OCI-LY3 (cell line): ENCODE measurements around the gene TBC1D16.
A peak's percentile ranks its signal among the peaks of the same experiment; 100 is the strongest.

Experiments
- H2AFZ ChIP-seq: fragments of 200-600, 300-600 bp; shearing (Covaris generic); 2 replicates; pipeline ENCODE4 v1.6.0; 2014; ENCODE audit warnings: antibody characterized with exemption, low read depth, low read length
- H3K27ac ChIP-seq: fragments of 200-600, 300-600 bp; sonication (generic); 2 replicates; pipeline ENCODE4 v1.5.1; 2014; ENCODE audit warnings: mild to moderate bottlenecking, low read length, moderate library complexity, mixed read lengths
- H3K27me3 ChIP-seq: fragments of 200-600, 300-600 bp; sonication (generic); 2 replicates; pipeline ENCODE4 v1.6.1; 2014; ENCODE audit warnings: low read depth, low read length, mixed read lengths
- H3K36me3 ChIP-seq: fragments of 200-600, 300-600 bp; sonication (generic); replicated peaks from 2 replicates; pipeline ENCODE3; 2014; ENCODE audit warnings: low read depth, low read length, mixed read lengths
- H3K4me1 ChIP-seq: fragments of 300-600, 200-600 bp; sonication (generic); 2 replicates; pipeline ENCODE4 v1.6.1; 2014; ENCODE audit warnings: low read length, mixed read lengths
- H3K4me2 ChIP-seq: fragments of 200-600, 300-600 bp; sonication (generic); 2 replicates; pipeline ENCODE4 v1.6.1; 2014; ENCODE audit warnings: low read length, mixed read lengths
- H3K4me3 ChIP-seq: fragments of 300-600, 200-600 bp; sonication (generic); 2 replicates; pipeline ENCODE4 v1.5.1; 2014; ENCODE audit warnings: antibody characterized with exemption, mild to moderate bottlenecking, low read length, moderate library complexity
- H3K79me2 ChIP-seq: fragments of 300-600, 200-600 bp; shearing (Covaris generic); 2 replicates; pipeline ENCODE4 v1.6.1; 2014; ENCODE audit warnings: mild to moderate bottlenecking, low read length, mixed read lengths
- H3K9ac ChIP-seq: fragments of 300-600, 200-600 bp; shearing (Covaris generic); 2 replicates; pipeline ENCODE4 v1.6.0; 2014; ENCODE audit warnings: mild to moderate bottlenecking, low read length, moderate library complexity
- H3K9me3 ChIP-seq: fragments of 200-600, 300-600 bp; shearing (Covaris generic); 2 replicates; pipeline ENCODE4 v1.6.1; 2014; ENCODE audit warnings: low read length, mixed read lengths; ENCODE audit not compliant: insufficient read depth
- H4K20me1 ChIP-seq: fragments of 200-600, 300-600 bp; sonication (generic); 2 replicates; pipeline ENCODE4 v1.6.1; 2016; ENCODE audit warnings: low read length, mixed read lengths; ENCODE audit not compliant: insufficient read depth
- CTCF ChIP-seq: fragments of 200-600, 300-600 bp; sonication (generic); IDR thresholded peaks from 2 replicates; pipeline ENCODE4 v1.5.1; 2014; ENCODE audit warnings: antibody characterized with exemption, low read length, low read depth
- EZH2phosphoT487 ChIP-seq: fragments of 200-600 bp; shearing (Covaris generic); IDR thresholded peaks from 2 replicates; pipeline ENCODE4 v1.6.1; 2018; ENCODE audit warnings: antibody characterized with exemption, mixed run types, low read depth

The TBC1D16 gene

DNA sequence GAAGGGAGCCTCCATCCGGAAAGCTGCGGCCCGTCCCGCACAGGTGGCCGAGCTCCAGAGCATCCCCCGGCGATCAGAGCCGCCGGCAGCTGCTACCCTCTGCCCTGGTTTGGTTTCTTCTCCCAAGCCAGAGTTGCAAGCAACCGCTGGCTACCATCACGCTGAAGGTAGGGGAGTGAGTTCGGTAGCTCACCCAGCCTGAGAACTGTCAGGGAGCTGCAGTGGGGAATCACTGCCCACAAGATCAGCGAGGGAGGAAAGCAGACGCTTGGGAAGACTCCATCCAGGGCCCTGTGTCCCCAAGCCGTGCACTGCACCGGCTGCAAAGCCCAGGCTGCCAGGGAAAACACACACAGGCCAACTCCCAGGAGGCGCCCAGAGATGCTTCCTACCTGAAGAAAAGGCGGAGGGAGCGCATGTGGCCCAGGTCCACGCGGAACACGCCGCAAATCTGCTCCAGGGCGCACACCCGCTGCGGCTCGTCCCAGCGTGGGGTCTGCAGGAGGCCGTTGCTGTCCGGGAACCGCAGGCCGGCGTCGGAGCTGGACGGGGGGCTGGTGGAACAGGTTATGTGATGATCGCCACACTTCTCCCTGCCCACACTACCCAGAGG, 83.3 kb downstream of the TBC1D16 start:
- no peaks in the 10 kb centered on the region for H3K27me3 ChIP-seq
- H3K79me2 ChIP-seq, result no peaks in the 10 kb centered on the region
- H3K4me3 ChIP-seq, result no peak overlapping the region
- no peak for TF ChIP-seq EZH2phosphoT487
- no peak for TF ChIP-seq CTCF
- no peak overlapping the region for H3K9ac ChIP-seq
- no peaks in the 10 kb centered on the region for H3K9me3 ChIP-seq
- H4K20me1 ChIP-seq, result no peaks in the 10 kb centered on the region
- no peaks in the 10 kb centered on the region for H3K4me1 ChIP-seq
- H2AFZ ChIP-seq, result no peak overlapping the region
- no peak overlapping the region for H3K27ac ChIP-seq
- no peaks in the 10 kb centered on the region for H3K36me3 ChIP-seq
- H3K4me2 ChIP-seq, result no peak overlapping the region

DNA sequence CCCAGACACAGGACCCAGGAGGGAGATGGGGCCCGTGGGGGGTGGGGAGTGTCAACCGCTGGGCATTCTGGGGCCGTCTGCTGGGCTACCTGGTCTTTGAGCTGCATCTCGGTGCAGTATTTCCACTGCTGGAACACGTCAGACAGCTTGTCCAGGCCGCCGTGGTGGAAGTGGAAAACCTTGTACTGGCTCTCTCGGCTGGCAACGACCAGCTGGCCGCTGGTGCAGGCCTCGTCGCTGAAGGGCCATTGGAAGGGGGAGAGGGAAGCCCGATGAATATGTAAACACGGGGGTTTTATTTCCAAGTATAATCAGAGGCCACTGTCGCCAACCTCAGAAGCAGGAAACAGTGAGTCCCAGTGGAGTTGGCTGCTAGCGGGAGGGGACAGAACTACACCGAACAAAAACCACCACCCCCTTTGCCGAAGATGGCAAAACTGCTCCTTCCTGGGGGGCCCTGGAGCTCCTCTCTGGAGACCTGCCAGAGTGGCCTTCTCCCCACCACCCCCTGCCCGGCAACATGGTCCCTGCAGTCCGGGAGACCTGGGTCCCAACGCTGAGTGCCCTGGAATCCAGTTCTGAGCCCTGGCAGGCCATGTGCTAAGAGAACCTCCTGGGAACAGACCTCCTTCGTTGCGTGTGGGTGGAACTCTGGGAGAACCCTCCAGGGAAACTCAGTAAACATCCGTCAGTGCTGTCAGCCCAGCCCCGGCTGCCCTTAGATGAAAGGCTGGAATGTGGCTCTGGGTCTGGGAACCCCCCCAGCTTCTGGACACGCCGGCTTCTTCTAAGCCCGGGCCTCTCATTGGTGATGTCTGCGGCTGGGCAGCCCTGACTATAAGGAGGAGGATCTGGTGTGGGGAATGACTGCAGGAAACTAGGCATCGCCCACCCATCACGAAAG, 84.1 kb downstream of the TBC1D16 start:
- no peak overlapping the region for H3K9ac ChIP-seq
- H3K9me3 ChIP-seq, result no peaks in the 10 kb centered on the region
- no peak overlapping the region for H3K4me3 ChIP-seq

GRCh38 chr17:79950751-79951150, 84.9 kb downstream of the TBC1D16 start:
- Histone ChIP-seq H2AFZ (no peak overlapping the region), H3K9me3 (no peaks in the 10 kb centered on the region), H4K20me1 (no peaks in the 10 kb centered on the region), H3K27ac (no peak overlapping the region), H3K9ac (no peak overlapping the region), H3K4me2 (no peak overlapping the region), H3K36me3 (no peaks in the 10 kb centered on the region), H3K79me2 (no peaks in the 10 kb centered on the region), H3K4me3 (no peak overlapping the region), H3K4me1 (no peaks in the 10 kb centered on the region), H3K27me3 (no peaks in the 10 kb centered on the region)
- TF ChIP-seq CTCF, result no peak
- no peak for TF ChIP-seq EZH2phosphoT487

More for the DNA sequence above, 84.1 kb downstream of the TBC1D16 start:
- Histone ChIP-seq H3K4me2 (peak overlapping the region; percentile 13; the same call in 1 of the 2 replicates), H4K20me1 (no peaks in the 10 kb centered on the region), H3K79me2 (no peaks in the 10 kb centered on the region), H3K27me3 (no peaks in the 10 kb centered on the region), H3K4me1 (no peaks in the 10 kb centered on the region), H3K27ac (no peak overlapping the region), H3K36me3 (no peaks in the 10 kb centered on the region), H2AFZ (no peak overlapping the region)
- TF ChIP-seq CTCF (no peak), EZH2phosphoT487 (no peak)

- H3K4me1 ChIP-seq, result no peaks in the 10 kb centered on the region
- no peaks in the 10 kb centered on the region for H3K79me2 ChIP-seq
- H3K27me3 ChIP-seq, result no peaks in the 10 kb centered on the region
- no peak overlapping the region for H3K9ac ChIP-seq
- no peak overlapping the region for H2AFZ ChIP-seq
- TF ChIP-seq CTCF (no peak), EZH2phosphoT487 (no peak)
- H3K36me3 ChIP-seq, result no peaks in the 10 kb centered on the region
- no peak overlapping the region for H3K27ac ChIP-seq
- no peaks in the 10 kb centered on the region for H4K20me1 ChIP-seq
- no peak overlapping the region for H3K4me3 ChIP-seq
- H3K4me2 ChIP-seq, result no peak overlapping the region
- no peaks in the 10 kb centered on the region for H3K9me3 ChIP-seq
Observed at GRCh38 chr17:79950306-79950705, 85.4 kb downstream of the TBC1D16 start.
